Activated CD4-positive, alpha-beta T cell treated with anti-CD3 and anti-CD28 coated beads, Interleukin-2, amount 10 ng/mL, durations not matched to agents 7 days and 5 days (primary cell): ENCODE data around the gene ANKS1B. TPM values are rescaled to one million over a fixed set of nuclear protein-coding genes. Genes with fewer than 3 reads are reported as not detected.

Experiments
- CTCF ChIA-PET: fragments of 350-600 bp; sonication (Branson Sonifier 250); formaldehyde crosslinking; loops from one replicate; lab custom pipeline; 2021; ENCODE audit warnings: antibody characterized with exemption; lab: Charles Lee
- POLR2A ChIA-PET: fragments of 350-600 bp; sonication (Branson Sonifier 250); formaldehyde crosslinking; loops from one replicate; lab custom pipeline; 2021; ENCODE audit warnings: antibody characterized with exemption; lab: Charles Lee
- DNase-seq: peaks from one replicate; pipeline ENCODE4 v3.0.0-alpha.2; 2020
- H3K27ac Mint-ChIP-seq: one replicate; pipeline ENCODE4 v1.8.0; 2021; ENCODE audit warnings: mild to moderate bottlenecking, moderate library complexity, mixed read lengths
- H3K27me3 Mint-ChIP-seq: one replicate; pipeline ENCODE4 v1.8.0; 2021; ENCODE audit warnings: mixed read lengths
- H3K36me3 Mint-ChIP-seq: one replicate; pipeline ENCODE4 v1.8.0; 2021; ENCODE audit warnings: low read depth, mixed read lengths
- H3K4me1 Mint-ChIP-seq: one replicate; pipeline ENCODE4 v1.8.0; 2021; ENCODE audit warnings: mixed read lengths
- H3K4me3 Mint-ChIP-seq: one replicate; pipeline ENCODE4 v1.8.0; 2021; ENCODE audit warnings: mild to moderate bottlenecking, moderate library complexity, mixed read lengths
- H3K9me3 Mint-ChIP-seq: one replicate; pipeline ENCODE4 v1.8.0; 2021; ENCODE audit warnings: mixed read lengths
- total RNA-seq, 2 experiments: library from RNA; stranded (reverse); gene quantifications; one replicate each; pipeline ENCODE4 v1.2.3, GENCODE V29; 2021

ANKS1B gene
- total RNA-seq, 2 experiments from 2014 or later = 0.17 to 0.25 TPM

DNA sequence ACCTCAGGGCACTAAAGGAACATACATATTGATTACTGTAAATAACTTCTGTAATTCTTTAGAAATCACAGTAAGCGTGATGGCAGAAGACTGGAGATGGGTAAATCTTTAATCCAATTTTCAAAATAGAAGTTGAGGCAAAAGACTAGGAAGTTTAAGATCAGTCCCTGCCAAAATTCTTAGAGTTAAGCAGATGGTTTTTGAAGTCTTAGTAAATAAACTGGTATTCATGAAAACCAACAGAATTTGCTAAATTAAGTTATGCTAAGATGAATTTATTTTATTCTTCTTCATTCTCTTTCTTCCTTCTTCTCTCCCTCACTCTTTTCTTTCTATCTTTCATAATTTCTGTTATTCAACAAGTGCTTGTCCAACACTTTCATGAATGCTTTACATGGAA lies 435.5 kb downstream of the ANKS1B start:
- Mint-ChIP-seq H3K36me3 (no peaks in the 10 kb centered on the region), H3K4me3 (no peak overlapping the region), H3K9me3 (no peaks in the 10 kb centered on the region), H3K4me1 (no peaks in the 10 kb centered on the region), H3K27ac (no peak overlapping the region), H3K27me3 (no peaks in the 10 kb centered on the region)
- POLR2A ChIA-PET = no interaction called here
- CTCF ChIA-PET = no interaction called here
- no peak for DNase-seq

DNA sequence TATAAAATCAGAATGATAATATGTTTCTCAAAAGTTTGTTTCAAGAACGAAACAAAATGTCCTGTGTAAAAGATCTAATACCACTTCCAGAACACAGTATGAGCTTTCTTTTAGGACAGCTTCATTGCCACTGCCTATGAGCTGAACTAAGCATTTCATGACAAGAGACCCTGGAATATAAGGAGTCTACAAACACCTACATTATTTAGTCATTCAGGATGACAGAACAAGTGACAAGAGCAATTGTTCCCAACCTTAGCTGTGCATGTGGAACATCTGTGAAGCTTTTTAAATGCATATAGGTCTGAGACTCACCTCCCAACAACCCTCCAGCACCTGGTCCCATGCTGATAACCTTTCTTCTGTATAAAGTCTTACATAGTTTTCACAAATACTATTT lies 440.3 kb downstream of the ANKS1B start:
- ChIA-PET POLR2A (no interaction called here), CTCF (no interaction called here)
- no peaks in the 10 kb centered on the region for H3K27me3 Mint-ChIP-seq
- no peak overlapping the region for H3K4me3 Mint-ChIP-seq
- DNase-seq = no peak
- no peaks in the 10 kb centered on the region for H3K36me3 Mint-ChIP-seq
- H3K9me3 Mint-ChIP-seq = no peaks in the 10 kb centered on the region
- no peak overlapping the region for H3K27ac Mint-ChIP-seq
- H3K4me1 Mint-ChIP-seq = no peaks in the 10 kb centered on the region

DNA sequence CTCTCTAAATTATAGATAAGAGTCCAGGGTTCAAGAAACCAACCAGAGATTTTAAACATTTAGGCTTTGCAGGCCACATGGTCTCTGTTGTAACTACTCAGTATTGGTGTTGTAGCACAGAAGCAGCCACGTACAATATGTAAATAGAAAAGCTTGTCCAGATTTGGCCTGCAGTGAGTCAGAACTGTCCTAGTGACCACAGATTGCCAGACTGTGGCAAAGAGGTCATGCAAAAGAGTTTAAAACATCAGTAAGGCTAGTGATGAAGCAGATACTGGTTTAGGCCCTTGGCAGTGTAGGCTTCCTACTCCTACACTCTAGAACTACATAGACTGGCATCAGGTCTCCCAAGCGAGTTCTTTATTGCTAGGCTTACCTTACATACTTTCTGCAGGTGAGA lies 454.8 kb downstream of the ANKS1B start:
- Mint-ChIP-seq H3K4me1 (no peaks in the 10 kb centered on the region), H3K36me3 (no peaks in the 10 kb centered on the region), H3K9me3 (no peaks in the 10 kb centered on the region), H3K4me3 (no peak overlapping the region), H3K27me3 (no peaks in the 10 kb centered on the region), H3K27ac (no peak overlapping the region)
- DNase-seq = no peak
- POLR2A ChIA-PET = no interaction called here
- CTCF ChIA-PET = no interaction called here

DNA sequence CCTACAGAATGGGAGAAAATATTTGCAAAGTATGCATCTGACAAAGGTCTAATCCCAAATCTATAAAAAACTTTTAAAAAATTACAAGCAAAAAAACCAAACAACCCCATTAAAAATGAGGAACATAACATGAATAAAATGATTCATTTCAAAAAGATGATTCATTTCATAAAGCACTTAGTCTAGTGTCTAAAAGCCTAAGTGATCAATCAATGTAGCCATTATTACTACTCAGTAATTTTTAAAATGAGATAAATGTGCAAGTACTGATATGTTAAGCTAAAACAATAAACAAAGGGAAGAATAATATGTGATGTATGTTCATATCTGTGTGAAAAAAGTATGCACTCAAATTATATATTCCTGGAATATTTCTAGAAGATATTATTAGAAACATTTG lies 456.3 kb downstream of the ANKS1B start:
- Mint-ChIP-seq H3K9me3 (no peaks in the 10 kb centered on the region), H3K27me3 (no peaks in the 10 kb centered on the region), H3K36me3 (no peaks in the 10 kb centered on the region), H3K4me1 (no peaks in the 10 kb centered on the region), H3K4me3 (no peak overlapping the region), H3K27ac (no peak overlapping the region)
- CTCF ChIA-PET = no interaction called here
- POLR2A ChIA-PET = no interaction called here
- no peak for DNase-seq

DNA sequence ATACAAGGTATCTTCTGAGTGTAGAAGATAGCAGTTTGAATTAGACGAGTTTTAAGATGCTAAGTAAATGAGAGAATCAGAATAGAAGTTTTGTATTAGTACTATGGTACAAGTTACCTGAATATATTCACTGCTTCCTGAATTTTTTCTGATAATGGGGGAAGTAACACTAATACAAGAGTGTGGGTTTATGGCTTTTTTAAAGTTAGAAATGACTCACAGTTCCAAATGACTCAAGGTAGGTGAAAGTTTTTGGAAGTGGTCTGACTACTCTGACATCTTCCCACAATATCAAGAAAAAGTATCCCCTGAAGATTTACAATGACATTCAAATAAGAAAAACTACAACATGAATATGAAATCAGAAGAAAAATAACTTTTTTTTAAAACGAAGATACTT lies 460.9 kb downstream of the ANKS1B start:
- DNase-seq = no peak
- CTCF ChIA-PET = no interaction called here
- Mint-ChIP-seq H3K9me3 (peaks cover 2% of the 10 kb centered on the region), H3K36me3 (no peaks in the 10 kb centered on the region), H3K4me1 (no peaks in the 10 kb centered on the region), H3K27me3 (no peaks in the 10 kb centered on the region), H3K4me3 (no peak overlapping the region), H3K27ac (no peak overlapping the region)
- POLR2A ChIA-PET = no interaction called here

DNA sequence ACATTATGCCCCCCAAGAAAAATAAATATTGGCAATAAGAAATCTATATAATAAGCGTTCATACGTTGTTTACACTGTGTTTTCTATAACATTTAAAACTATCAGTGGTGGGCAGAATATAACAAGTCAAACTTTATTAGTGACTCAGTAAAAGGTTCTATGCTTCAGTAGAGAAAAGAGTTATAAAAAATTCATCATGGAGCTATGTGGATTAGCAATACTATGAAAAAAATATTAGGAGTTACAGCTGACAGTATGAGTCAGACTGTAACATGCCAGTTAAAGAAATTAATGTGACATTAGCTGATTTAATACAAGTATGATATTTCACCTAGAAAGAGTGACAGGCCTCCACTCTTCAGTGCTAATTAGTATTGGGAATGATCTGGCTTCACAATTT lies 462.3 kb downstream of the ANKS1B start:
- peaks cover 2% of the 10 kb centered on the region for H3K9me3 Mint-ChIP-seq
- no peak overlapping the region for H3K4me3 Mint-ChIP-seq
- H3K27me3 Mint-ChIP-seq = no peaks in the 10 kb centered on the region
- H3K4me1 Mint-ChIP-seq = no peaks in the 10 kb centered on the region
- ChIA-PET CTCF (no interaction called here), POLR2A (no interaction called here)
- no peak for DNase-seq
- no peak overlapping the region for H3K27ac Mint-ChIP-seq
- H3K36me3 Mint-ChIP-seq = no peaks in the 10 kb centered on the region

DNA sequence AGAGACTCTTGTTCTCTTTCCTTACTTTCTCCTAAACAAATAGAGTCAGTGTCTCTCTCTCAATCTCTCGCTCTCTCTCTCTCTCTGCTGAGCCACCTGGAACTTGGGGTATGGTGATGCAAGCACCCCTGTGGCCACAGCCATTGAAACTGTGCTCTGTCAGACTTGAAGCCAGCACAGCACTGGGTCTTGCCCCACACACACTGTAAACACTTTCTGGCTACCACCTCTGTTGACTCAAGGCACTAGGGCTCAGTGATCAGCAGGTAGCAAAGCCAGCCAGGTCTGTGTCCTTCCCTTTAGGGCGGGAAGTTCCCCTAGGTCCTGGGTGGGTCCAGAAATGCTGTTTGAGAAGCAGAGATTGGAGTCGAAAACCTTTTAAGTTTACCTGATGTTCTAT lies 463.1 kb downstream of the ANKS1B start:
- Mint-ChIP-seq H3K4me3 (no peak overlapping the region), H3K36me3 (no peaks in the 10 kb centered on the region), H3K27me3 (no peaks in the 10 kb centered on the region), H3K4me1 (no peaks in the 10 kb centered on the region), H3K9me3 (peaks cover 2% of the 10 kb centered on the region), H3K27ac (no peak overlapping the region)
- no peak for DNase-seq
- POLR2A ChIA-PET = no interaction called here
- CTCF ChIA-PET = no interaction called here

DNA sequence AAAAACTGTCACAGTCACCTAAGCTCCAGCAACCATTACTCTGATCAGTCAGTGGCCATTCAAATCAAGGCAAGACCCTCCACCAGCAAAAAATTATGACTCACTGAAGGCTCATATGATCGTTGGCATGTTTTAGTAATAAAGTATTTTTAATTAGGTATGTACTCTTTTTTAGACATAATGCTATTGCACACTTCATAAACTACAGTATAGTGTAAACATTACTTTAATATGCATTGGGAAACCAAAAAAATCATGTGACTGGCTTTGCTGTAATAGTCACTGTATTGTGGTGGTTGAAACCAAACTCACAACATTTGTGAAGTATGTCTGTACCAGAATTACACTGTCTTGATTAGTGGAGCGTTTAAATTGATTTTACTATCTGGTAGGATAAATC lies 471.7 kb downstream of the ANKS1B start:
- CTCF ChIA-PET = no interaction called here
- Mint-ChIP-seq H3K4me1 (no peaks in the 10 kb centered on the region), H3K4me3 (no peak overlapping the region), H3K9me3 (peaks cover 4% of the 10 kb centered on the region), H3K36me3 (no peaks in the 10 kb centered on the region), H3K27ac (no peak overlapping the region), H3K27me3 (no peaks in the 10 kb centered on the region)
- no peak for DNase-seq
- POLR2A ChIA-PET = no interaction called here

DNA sequence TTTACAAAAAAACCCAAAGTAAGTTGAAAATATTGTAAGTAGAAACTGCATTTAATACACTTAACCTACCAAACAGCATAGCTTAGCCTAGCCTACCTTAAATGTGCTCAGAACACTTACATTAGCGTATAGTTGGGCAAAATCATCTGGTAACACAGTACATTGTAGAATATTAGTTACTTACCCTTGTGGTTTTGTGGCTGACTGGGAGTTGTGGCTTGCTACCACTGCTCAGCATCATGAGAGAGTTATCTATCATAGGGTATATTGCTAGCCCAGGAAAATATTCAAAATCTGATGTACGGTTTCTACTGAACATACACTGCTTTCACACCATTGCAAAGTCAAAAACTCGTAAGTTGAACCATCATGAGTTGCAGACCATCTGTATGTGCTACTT lies 478.9 kb downstream of the ANKS1B start:
- Mint-ChIP-seq H3K4me1 (no peaks in the 10 kb centered on the region), H3K4me3 (no peak overlapping the region), H3K9me3 (peaks cover 3% of the 10 kb centered on the region), H3K27me3 (no peaks in the 10 kb centered on the region), H3K27ac (no peak overlapping the region), H3K36me3 (no peaks in the 10 kb centered on the region)
- CTCF ChIA-PET = no interaction called here
- POLR2A ChIA-PET = no interaction called here
- DNase-seq = no peak

DNA sequence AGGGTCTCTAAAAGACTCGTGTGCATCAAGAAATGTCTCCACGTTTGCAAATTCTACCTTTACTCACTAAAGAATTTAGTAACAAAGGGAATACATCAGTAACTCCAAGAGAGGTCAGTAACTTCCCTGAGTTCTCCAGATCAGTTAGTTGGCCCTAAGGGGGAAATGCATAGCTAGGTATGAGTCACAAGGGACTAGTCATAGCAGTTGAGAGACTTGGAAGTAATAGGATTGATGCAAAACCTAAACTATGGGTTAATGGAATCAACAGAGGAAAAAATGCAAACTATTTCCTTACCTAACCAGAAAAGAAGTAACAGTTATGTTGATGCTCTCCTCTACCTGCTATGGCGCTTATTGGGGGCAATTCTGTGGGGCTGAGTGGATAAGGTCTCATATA lies 486.0 kb downstream of the ANKS1B start:
- POLR2A ChIA-PET = no interaction called here
- peaks cover 3% of the 10 kb centered on the region for H3K9me3 Mint-ChIP-seq
- H3K4me3 Mint-ChIP-seq = no peak overlapping the region
- no peak overlapping the region for H3K27ac Mint-ChIP-seq
- CTCF ChIA-PET = no interaction called here
- DNase-seq = no peak
- H3K27me3 Mint-ChIP-seq = no peaks in the 10 kb centered on the region
- no peaks in the 10 kb centered on the region for H3K4me1 Mint-ChIP-seq
- H3K36me3 Mint-ChIP-seq = no peaks in the 10 kb centered on the region

DNA sequence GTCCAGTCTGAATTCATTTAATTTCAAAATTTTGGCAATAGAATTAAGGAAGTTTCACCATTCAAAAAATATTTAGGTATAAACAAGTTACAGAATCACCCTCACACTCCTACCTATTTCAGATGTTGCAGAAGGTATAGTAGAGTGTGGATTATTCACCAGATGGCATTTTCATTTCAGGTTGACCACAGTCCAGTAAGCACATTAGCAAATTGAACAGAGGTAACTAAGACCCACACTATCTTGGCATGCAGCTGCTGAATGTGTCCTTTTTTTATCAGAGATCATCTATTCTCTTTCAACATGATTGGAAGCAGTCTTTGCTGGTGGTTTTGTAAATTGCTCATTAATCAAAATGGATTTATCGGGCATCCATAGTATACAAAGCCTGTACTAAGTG lies 488.9 kb downstream of the ANKS1B start:
- no peak overlapping the region for H3K27ac Mint-ChIP-seq
- no peaks in the 10 kb centered on the region for H3K27me3 Mint-ChIP-seq
- H3K4me3 Mint-ChIP-seq = no peak overlapping the region

DNA sequence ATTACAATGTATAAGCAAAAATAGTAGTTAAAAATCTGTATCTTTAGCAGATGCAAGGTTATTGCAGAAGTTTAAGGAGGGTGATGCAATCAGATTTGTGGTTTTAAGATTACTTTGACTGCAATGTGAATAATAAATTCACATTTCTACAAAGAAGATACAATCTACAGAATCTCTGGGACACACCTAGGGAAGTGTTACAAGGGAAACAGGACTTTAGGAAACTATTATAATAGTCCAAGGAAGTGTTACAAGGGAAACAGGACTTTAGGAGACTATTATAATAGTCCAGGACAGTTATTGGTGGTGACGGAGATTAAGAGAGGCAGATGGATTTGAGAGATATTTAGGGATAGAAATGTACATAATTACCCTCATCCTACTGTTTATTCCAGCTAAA lies 491.5 kb downstream of the ANKS1B start:
- DNase-seq = no peak
- no peaks in the 10 kb centered on the region for H3K36me3 Mint-ChIP-seq
- H3K4me1 Mint-ChIP-seq = no peaks in the 10 kb centered on the region
- peaks cover 7% of the 10 kb centered on the region for H3K9me3 Mint-ChIP-seq
- CTCF ChIA-PET = no interaction called here
- H3K27me3 Mint-ChIP-seq = no peaks in the 10 kb centered on the region
- H3K4me3 Mint-ChIP-seq = no peak overlapping the region
- no peak overlapping the region for H3K27ac Mint-ChIP-seq
- POLR2A ChIA-PET = no interaction called here

More for the DNA sequence above, 488.9 kb downstream of the ANKS1B start:
- CTCF ChIA-PET = no interaction called here
- Mint-ChIP-seq H3K36me3 (no peaks in the 10 kb centered on the region), H3K9me3 (peaks cover 7% of the 10 kb centered on the region), H3K4me1 (no peaks in the 10 kb centered on the region)
- POLR2A ChIA-PET = no interaction called here
- DNase-seq = no peak

DNA sequence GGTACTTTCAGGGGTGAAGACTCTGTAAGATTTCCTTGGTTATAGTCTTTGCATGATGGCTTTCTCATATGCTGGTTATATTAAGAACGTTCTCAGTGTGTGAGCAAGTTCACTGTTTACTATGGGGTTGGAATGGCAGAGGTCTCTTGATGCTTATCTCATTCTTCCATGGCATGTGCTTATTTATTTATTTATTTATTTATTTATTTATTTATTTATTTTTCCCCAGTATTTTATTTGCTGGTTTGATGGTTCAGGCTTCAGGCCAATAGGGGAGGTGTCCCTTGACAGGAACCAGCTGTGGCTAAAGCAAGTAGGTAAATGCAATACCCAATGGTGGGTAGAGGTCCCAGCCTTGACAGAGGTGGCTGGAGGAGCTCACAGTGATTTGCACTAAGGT lies 498.5 kb downstream of the ANKS1B start:
- no peak overlapping the region for H3K27ac Mint-ChIP-seq
- no peaks in the 10 kb centered on the region for H3K9me3 Mint-ChIP-seq
- ChIA-PET POLR2A (no interaction called here), CTCF (no interaction called here)
- H3K4me1 Mint-ChIP-seq = no peaks in the 10 kb centered on the region
- no peak for DNase-seq
- H3K27me3 Mint-ChIP-seq = no peaks in the 10 kb centered on the region
- H3K36me3 Mint-ChIP-seq = no peaks in the 10 kb centered on the region
- no peak overlapping the region for H3K4me3 Mint-ChIP-seq

DNA sequence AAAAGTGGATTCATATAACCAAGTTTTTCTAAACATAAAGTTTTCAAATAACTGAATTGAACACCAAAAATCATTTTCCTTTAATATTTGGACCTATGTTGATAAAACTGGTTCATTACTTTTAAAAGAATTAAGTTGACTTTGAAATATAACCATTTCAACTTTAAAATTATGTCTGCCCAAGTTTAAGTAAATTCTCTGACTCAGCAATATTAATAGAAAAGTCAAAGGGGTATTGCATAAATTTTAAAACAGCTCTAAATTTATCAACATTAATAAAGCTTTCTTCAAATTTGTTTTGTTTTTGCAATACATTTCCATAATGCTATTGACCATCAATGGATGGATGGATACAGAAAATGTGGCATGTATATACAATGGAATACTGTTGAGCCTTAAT lies 505.6 kb downstream of the ANKS1B start:
- Mint-ChIP-seq H3K9me3 (no peaks in the 10 kb centered on the region), H3K4me3 (no peak overlapping the region), H3K4me1 (no peaks in the 10 kb centered on the region), H3K27ac (no peak overlapping the region), H3K27me3 (no peaks in the 10 kb centered on the region), H3K36me3 (no peaks in the 10 kb centered on the region)
- DNase-seq = no peak
- POLR2A ChIA-PET = no interaction called here
- CTCF ChIA-PET = no interaction called here

DNA sequence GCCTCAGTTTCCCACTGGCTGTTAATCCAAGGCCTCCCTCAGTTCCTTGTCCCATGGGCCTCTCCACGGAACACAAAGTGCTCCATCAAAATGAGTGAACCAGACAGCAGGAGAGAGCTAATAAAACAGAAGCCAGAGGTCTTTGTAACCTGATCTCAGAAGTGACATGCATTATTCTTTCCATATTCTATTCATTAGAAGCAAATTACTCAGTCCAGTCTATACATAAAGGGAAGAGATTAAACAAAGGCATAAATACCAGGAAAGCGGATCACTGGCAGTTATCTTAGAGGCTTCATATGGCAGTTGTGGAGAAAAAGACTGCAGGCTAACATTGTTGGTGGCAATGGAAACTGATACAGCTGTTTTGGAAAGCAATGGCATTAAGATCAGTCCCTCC lies 507.8 kb downstream of the ANKS1B start:
- ChIA-PET POLR2A (no interaction called here), CTCF (no interaction called here)
- no peak overlapping the region for H3K27ac Mint-ChIP-seq
- no peaks in the 10 kb centered on the region for H3K4me1 Mint-ChIP-seq
- no peaks in the 10 kb centered on the region for H3K9me3 Mint-ChIP-seq
- no peaks in the 10 kb centered on the region for H3K36me3 Mint-ChIP-seq
- no peak overlapping the region for H3K4me3 Mint-ChIP-seq
- no peak for DNase-seq
- H3K27me3 Mint-ChIP-seq = no peaks in the 10 kb centered on the region
